GM18867 (cell line): ENCODE results near the gene CDH15.

Source experiments
- ATAC-seq: cut with Tn5 transposase; IDR thresholded peaks from one replicate; pipeline ENCODE4 v1.9.1; 2021; ENCODE audit warnings: mild to moderate bottlenecking, moderate library complexity; ENCODE audit not compliant: unreplicated experiment

CDH15 gene

GRCh38 chr16:89140401-89140800 lies 31.1 kb upstream of the CDH15 start:
- ATAC-seq = no peak

GRCh38 chr16:89140981-89141883 lies 30.3 kb upstream of the CDH15 start:
- no peak for ATAC-seq

- no peak for ATAC-seq
These were observed 29.7 kb upstream of the CDH15 start for GRCh38 chr16:89141884-89142267.

DNA sequence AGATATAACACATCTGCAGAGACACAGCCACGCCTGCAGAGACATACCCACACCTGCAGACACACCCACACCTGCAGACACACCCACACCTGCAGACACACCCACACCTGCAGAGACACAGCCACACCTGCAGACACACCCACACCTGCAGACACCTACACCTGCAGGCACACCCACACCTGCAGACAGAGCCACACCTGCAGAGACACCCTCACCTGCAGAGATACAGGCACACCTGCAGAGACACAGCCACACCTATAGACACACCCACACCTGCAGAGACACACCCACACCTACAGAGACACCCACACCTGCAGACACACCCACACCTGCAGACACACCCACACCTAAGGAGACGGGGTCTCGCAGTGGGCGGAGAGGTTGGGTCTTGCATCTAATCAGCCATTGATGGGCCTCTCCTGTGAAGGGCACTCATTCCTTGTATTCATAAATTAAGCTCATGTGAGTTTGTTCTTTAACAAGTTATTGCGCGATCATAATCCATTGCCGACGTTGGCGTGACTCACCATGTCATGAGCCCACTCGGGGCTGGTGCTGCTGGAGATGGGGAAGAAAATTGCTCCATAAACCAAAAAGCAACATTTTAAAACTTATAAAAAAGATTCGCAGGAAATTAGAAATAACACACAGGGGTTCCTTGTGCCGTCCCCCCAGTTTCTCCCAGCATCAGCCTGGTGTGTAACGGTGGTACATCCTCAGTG lies 28.9 kb upstream of the CDH15 start:
- no peak for ATAC-seq

DNA sequence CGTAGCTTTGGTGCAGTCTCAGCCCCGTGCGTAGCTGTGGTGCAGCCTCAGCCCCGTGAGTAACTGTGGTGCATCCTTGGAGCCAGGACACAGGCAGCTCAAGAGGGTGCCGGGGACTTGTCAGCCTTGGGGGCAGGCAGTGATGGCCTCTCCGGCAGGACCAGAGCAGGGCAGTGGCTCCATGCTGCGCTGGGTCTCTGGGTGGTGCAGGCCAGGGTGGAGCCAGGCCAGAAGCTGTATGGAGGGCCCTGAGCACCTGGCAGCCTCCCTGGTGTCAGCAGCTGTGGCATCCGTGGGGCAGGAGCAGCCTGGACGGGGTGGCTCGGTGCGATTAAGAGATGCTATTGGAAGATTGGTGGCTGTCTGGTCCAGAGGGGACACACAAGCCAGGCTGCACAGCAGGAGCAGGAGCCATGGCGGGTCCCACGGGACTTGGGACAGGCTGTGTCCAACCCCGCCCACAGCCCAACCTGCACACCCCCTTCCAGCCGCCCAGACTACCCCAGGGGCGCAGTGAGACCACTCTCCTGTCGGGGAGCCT lies 28.3 kb upstream of the CDH15 start:
- ATAC-seq = no peak

DNA sequence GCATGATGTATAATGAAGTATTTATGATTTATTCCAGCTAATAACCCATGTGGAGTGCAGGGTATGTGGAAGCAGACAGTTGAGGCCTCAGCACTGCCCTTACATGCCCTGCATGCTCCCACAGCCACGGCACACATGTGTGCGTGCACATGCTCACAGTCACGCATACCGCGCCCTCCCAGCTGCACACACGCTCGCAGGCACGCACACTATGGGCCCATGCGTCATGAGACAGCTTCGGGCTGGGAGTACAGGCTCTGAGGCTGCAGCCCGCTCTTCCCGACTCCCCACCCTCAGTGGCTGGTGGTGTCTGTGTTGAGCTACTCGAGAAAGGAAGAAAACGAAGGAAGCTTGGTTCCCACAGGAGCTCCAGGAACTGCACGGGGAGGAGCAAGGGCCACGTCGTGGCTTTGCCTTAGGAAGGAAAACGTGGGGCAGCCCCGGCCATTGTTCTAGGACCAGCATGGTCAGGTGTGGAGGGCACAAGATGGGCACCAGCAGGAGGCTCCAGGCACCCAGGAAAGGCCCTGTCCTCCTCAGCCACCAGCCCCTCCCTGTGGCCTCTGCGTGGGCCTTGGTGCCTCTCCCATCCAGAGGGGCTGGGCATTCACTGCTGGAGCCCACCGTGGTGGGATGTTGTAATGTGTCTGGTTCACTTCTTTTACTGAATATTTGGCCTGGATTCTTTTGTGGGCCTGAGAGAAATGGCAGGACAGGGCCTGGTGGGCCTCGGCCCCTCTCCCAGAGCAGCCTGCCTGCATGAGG lies 27.5 kb upstream of the CDH15 start:
- no peak for ATAC-seq

DNA sequence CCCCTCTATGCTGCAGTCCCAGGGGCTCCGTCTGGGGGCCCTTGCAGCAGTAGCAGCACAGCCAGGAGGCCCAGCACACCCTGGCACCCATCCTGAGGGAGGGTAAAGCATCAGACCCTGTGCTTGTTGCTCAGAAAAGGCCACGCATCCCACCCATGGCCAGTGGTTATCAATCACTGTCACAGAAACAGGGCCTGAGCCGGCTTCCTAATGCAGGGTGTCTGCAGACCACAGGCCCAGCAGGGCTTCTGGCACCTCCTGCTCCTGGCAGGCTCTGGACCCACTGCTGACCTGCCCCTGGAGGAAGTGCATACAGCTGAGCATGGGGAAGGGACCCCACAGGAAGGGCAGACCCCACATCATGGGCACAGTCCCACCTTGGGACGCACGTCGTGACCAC lies 26.9 kb upstream of the CDH15 start:
- ATAC-seq = no peak

DNA sequence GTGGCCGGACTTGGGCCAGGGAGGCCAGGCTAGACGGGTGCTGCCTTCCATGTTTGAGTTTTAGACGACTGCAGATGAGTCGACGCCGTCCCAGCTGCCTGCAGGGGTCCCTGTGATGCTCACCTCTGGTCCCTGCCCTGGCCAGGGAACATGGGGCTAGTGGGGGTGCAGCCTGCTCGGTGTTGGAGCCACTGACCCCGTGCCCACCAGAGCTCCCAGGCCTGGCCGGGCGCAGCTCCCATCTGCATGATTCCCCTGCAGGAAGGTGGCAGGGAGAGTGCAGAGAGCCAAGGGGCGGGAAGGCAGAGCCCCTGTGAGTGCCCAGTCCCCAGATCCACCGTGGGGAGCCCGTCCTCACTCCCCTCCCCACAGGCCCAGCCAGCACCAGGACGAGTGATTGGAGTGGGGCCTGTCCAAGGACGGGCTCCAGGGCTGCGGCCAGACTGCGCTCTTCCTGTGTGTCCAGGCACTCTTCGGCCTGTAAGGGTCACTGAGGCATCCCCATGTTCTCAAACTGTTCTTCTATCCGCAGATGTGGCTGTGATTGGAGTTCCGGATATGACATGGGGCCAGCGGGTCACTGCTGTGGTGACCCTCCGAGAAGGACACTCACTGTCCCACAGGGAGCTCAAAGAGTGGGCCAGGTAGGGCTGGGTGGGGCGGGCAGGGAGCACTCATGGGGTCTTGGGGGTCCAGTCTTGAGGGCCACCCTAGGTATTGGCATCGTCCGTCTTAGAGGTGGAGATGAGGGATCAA lies 26.0 kb upstream of the CDH15 start:
- ATAC-seq = no peak

DNA sequence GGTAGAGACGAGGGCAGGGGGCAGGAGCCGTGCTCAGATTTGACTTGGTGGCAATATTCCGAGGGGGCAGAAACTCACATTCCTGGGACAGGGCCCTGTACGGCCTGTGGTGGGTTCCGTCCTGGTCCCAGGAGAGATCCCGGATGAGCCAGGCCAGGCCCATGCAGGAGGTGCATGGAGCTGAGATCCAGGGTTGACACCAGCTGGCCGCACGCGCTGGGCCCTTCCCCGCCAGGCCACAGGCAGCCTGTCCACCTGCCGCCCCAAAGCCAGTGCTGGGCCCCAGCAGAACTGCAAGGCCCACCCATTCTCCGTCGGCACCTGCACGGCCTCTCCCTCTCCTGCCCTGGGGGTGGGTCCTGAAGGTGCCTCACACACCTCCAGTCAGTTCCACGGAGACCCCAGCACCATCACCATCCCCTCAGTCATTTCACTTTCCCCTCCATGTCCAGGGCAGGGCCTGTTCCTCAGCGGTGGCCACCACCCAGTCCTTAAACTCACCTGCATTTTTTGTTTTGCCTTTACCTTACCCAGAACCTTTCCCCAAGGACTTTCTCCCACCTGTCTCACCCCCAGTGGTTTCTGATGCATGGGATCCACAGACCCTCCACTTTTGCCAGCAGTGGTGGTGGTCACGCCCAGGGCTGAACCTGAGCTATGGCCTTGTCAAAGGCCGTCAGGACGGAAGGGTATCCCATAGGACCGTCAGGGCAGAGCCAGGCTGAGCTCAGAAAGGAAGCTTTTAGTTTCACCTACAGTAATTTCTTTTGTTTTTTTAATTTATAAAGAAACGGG lies 25.1 kb upstream of the CDH15 start:
- ATAC-seq = no peak

- no peak for ATAC-seq
These were observed 24.3 kb upstream of the CDH15 start for GRCh38 chr16:89147085-89147817.

- ATAC-seq = no peak
These were observed 22.2 kb upstream of the CDH15 start for GRCh38 chr16:89149386-89149785.

DNA sequence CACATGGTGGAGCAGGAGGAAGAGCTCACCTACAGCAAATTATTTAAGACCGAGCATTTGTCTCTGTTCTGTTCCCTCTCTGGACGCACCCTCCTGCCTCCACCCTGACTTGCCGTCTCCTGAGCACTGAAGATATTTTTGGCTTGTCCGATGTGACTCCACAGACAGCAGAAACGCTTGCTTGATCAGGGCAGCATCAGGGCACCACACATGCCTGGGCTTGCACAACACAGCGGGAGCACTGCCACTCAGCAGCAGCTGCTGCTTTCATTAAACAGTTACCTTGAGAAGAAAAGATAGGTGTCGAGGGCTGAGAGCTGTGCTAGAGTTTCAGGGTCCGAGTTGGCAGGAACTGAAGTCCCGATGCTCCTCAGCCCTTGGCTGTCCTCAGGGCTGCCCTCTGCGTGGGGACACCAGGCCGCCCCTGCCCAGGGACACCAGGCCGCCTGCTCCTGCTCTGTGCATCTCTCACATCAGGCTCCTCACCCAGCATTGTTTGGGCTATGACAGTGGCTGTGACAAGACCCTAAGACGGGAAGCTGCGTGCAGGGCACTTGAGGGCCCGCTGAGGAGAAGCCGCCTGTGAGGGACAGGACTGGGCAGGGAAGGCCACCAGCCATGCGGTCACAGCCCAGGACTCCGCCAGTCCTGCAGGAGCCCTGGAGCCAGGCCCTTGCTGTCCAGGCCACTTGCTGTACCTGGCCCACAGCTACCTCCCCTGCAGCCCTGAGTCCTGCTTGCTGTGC lies 21.3 kb upstream of the CDH15 start:
- ATAC-seq = no peak

DNA sequence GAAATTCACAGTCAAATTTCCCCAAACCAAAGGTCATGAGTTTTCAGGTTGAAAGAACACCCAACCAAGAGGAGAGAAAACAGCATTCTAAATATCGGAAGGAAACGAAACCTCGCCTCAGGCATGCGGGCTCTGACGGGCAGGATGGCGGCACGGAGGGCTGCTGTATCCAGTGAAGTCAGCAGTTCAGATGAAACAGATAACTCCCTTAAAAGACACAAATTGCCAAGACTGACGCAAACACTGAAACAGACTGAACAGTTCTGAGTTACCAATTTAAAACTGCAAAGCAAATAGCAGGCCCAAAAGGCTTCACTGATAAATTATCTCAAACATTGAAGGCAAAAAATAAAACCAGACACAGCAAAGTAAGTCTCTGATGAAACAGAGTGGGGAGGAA lies 20.6 kb upstream of the CDH15 start:
- ATAC-seq = no peak

GRCh38 chr16:89152831-89153700 lies 18.5 kb upstream of the CDH15 start:
- ATAC-seq = no peak

- no peak for ATAC-seq
These were observed 17.7 kb upstream of the CDH15 start for GRCh38 chr16:89153848-89154271.

- ATAC-seq = no peak
These were observed 17.0 kb upstream of the CDH15 start for GRCh38 chr16:89154390-89155183.
